Fibroblast of pulmonary artery (primary cell): Measurements from ENCODE around the gene FAXDC2.
A peak's percentile ranks its signal among the peaks of the same experiment; 100 is the strongest.

Source experiments
- DNase-seq: peaks from one replicate; pipeline ENCODE4 v3.0.0-alpha.2; 2010; ENCODE audit warnings: low read depth
- H3K4me3 ChIP-seq: replicated peaks from 2 replicates; pipeline ENCODE4 v1.5.1; 2011; ENCODE audit warnings: low read depth, mild to moderate bottlenecking, control low read depth, low read length, moderate library complexity
- CTCF ChIP-seq: IDR thresholded peaks from 2 replicates; pipeline ENCODE4 v1.5.1; 2011; ENCODE audit warnings: mild to moderate bottlenecking, control low read depth, low read length, inconsistent platforms; ENCODE audit errors: missing control alignments

Gene FAXDC2, protein sequence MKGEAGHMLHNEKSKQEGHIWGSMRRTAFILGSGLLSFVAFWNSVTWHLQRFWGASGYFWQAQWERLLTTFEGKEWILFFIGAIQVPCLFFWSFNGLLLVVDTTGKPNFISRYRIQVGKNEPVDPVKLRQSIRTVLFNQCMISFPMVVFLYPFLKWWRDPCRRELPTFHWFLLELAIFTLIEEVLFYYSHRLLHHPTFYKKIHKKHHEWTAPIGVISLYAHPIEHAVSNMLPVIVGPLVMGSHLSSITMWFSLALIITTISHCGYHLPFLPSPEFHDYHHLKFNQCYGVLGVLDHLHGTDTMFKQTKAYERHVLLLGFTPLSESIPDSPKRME

GRCh38 chr5:154850255-154851062, at the start of gene FAXDC2:
FAXDC2 (minus strand) TSS chr5:154850603; CDS start chr5:154838178, 12,425 bp downstream.
- peak; percentile 91 for DNase-seq
- H3K4me3 ChIP-seq = peak within 1 kb of the TSS; percentile 75
- no peak for TF ChIP-seq CTCF

- TF ChIP-seq CTCF = no peak
- no peak overlapping the region for H3K4me3 ChIP-seq
- DNase-seq = no peak
Measured at GRCh38 chr5:154900066-154900465, 49.7 kb upstream of the FAXDC2 start.

DNA sequence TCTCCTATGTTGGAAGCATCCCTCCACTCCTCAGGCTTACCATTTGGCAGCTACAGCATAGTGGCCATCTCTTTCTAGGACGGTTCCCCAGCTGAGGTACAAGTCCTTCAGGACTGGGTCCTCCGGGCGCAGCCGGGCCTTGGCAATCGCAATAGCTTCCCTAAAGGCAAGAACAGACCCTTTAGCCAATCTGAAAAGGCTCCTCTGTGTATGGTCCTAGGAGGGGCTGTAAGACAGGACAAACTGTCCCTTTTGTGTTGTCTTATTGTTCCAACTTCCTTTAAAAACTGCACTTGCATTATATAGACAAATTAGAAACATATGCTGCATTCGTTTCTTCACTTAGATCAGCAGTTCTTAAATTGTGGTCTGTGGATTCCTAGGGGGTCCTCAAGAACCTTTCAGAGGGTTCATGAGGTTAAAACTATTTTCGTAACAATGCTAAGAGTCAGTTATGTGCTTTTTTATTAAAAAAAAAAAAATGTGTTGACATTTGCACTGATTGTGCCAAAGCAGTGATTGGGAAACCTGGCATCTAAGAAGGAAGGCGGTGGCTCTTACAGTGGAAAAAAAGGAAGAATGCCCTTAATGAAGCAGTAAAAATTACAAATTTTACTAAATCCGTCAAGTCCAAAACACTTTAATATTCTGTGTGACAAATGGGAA, 48.9 kb upstream of the FAXDC2 start:
- no peak for TF ChIP-seq CTCF
- no peak for DNase-seq
- no peak overlapping the region for H3K4me3 ChIP-seq

- no peak for DNase-seq
- no peak overlapping the region for H3K4me3 ChIP-seq
- no peak for TF ChIP-seq CTCF
Measured at GRCh38 chr5:154898210-154898609, 47.8 kb upstream of the FAXDC2 start.

DNA sequence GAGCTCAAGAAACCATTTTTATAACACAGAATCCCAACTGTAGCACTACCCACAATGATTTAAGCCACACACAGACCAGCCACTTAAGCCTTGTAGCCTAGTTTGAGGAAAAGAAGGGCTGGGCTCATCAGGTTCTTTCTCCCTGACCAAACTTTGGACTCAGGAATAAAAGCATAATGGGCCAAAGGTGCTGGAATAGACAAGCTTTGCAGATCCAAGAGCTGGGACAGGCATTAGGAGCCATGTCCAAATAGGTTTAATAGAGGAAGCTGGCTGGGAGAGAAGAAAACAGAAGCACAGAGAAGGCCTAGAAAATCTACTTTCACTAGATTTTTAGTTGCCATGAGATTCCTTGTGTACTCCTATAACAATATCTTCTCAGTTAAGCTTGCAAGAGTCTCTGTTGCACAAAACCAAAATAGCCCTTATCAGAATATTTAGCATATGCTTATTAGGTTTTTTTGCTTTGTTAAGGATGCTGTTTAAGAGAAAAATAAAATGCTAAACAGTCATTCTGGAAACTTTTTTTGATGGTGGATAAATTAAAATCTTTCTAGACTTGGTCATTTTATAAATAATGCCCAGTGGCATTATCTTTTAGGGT, 46.3 kb upstream of the FAXDC2 start:
- no peak for DNase-seq
- no peak overlapping the region for H3K4me3 ChIP-seq
- no peak for TF ChIP-seq CTCF

GRCh38 chr5:154895606-154896561, 45.5 kb upstream of the FAXDC2 start:
- no peak for TF ChIP-seq CTCF
- DNase-seq = no peak
- H3K4me3 ChIP-seq = no peak overlapping the region
